Measurements from ENCODE around the gene FIG4.
A peak's percentile ranks its signal among the peaks of the same experiment; 100 is the strongest.
"Not testable (repeated sequence)": the region's sequence is repeated elsewhere in the genome, so short reads cannot be mapped to it uniquely, and the experiment has no call there.

Gene FIG4

GRCh38 chr6:109705258-109705657 is 14.2 kb downstream of the FIG4 start:
- peak; percentile 70 for DNase-seq

GRCh38 chr6:109706513-109706912 is 15.4 kb downstream of the FIG4 start:
- no peak for DNase-seq

- not testable (repeated sequence) for DNase-seq
These were observed 17.0 kb downstream of the FIG4 start for GRCh38 chr6:109708099-109708498.

GRCh38 chr6:109713097-109713496 is 22.0 kb downstream of the FIG4 start:
- no peak for DNase-seq

GRCh38 chr6:109714166-109714565 is 23.1 kb downstream of the FIG4 start:
- no peak for DNase-seq

- DNase-seq: no peak
These were observed 23.5 kb downstream of the FIG4 start for GRCh38 chr6:109714611-109715010.

- no peak for DNase-seq
These were observed 24.5 kb downstream of the FIG4 start for GRCh38 chr6:109715616-109716015.

- DNase-seq: no peak
These were observed 26.9 kb downstream of the FIG4 start for GRCh38 chr6:109717971-109718370.

- DNase-seq: no peak
These were observed 27.9 kb downstream of the FIG4 start for GRCh38 chr6:109718991-109719390.

GRCh38 chr6:109720311-109720710 is 29.2 kb downstream of the FIG4 start:
- DNase-seq: no peak

GRCh38 chr6:109722011-109722410 is 30.9 kb downstream of the FIG4 start:
- DNase-seq: no peak

GRCh38 chr6:109722564-109723254 is 31.6 kb downstream of the FIG4 start:
- no peak for DNase-seq

GRCh38 chr6:109725250-109725649 is 34.2 kb downstream of the FIG4 start:
- DNase-seq: not testable (repeated sequence)

- DNase-seq: no peak
These were observed 45.4 kb downstream of the FIG4 start for GRCh38 chr6:109736273-109737025.

GRCh38 chr6:109738255-109738654 is 47.2 kb downstream of the FIG4 start:
- no peak for DNase-seq

- DNase-seq: no peak
These were observed 47.6 kb downstream of the FIG4 start for GRCh38 chr6:109738667-109739066.

GRCh38 chr6:109739686-109740085 is 48.6 kb downstream of the FIG4 start:
- no peak for DNase-seq

- no peak for DNase-seq
These were observed 49.7 kb downstream of the FIG4 start for GRCh38 chr6:109740787-109741186.

GRCh38 chr6:109743739-109744138 is 52.6 kb downstream of the FIG4 start:
- no peak for DNase-seq

- not testable (repeated sequence) for DNase-seq
These were observed 53.7 kb downstream of the FIG4 start for GRCh38 chr6:109744779-109745178.

GRCh38 chr6:109747221-109747620 is 56.1 kb downstream of the FIG4 start:
- DNase-seq: no peak

GRCh38 chr6:109759098-109759955 is 68.2 kb downstream of the FIG4 start:
- DNase-seq: no peak

- no peak for DNase-seq
These were observed 69.1 kb downstream of the FIG4 start for GRCh38 chr6:109760208-109760607.

- DNase-seq: no peak
These were observed 71.1 kb downstream of the FIG4 start for GRCh38 chr6:109762166-109762565.
